Uterus (tissue), 2 donors: ENCODE results near the gene GCSAM.

ENCODE experiments used
- POLR2A ChIP-seq, 2 donors: fragments of 450-650 bp; IDR thresholded peaks; one replicate each; pipeline ENCODE4 v1.6.1; 2016; ENCODE audit warnings: antibody characterized with exemption in 2 of 2, mild to moderate bottlenecking in 1 of 2, moderate library complexity in 1 of 2
- TF ChIP-seq, protein P1 (sequence below), 4 experiments: fragments of 200-600 bp in 2 of 4; fragments of 450-650 bp in 2 of 4; sonication (generic) in 2 of 4; IDR thresholded peaks; one replicate each; pipeline ENCODE4 v1.5.1; 2016 to 2019; ENCODE audit warnings: antibody characterized with exemption in 4 of 4, mild to moderate bottlenecking in 2 of 4, moderate library complexity in 1 of 4

DNA sequence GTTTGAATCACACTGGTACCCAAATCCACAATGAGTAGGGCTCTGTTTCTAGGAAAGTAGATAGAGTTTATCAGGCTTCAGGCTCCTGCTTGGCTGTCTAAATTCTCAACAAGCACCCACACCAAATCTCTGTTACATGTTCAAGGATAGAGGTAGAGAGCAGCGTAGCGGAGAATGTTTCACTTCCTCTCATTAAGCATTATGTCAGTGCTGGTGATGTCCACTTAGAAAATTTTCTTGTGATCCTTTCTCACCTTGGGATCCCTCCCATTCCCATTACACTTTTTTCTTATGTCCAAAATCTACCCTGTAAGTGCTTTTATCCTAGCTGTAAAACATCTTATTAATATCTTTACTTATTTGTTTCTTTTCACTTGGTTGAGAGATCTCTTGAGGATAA, 34.7 kb upstream of the GCSAM start:
- TF ChIP-seq, protein P1, sequence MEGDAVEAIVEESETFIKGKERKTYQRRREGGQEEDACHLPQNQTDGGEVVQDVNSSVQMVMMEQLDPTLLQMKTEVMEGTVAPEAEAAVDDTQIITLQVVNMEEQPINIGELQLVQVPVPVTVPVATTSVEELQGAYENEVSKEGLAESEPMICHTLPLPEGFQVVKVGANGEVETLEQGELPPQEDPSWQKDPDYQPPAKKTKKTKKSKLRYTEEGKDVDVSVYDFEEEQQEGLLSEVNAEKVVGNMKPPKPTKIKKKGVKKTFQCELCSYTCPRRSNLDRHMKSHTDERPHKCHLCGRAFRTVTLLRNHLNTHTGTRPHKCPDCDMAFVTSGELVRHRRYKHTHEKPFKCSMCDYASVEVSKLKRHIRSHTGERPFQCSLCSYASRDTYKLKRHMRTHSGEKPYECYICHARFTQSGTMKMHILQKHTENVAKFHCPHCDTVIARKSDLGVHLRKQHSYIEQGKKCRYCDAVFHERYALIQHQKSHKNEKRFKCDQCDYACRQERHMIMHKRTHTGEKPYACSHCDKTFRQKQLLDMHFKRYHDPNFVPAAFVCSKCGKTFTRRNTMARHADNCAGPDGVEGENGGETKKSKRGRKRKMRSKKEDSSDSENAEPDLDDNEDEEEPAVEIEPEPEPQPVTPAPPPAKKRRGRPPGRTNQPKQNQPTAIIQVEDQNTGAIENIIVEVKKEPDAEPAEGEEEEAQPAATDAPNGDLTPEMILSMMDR (IDR thresholded peaks at IDR 0.05), result no peak
- no peak for TF ChIP-seq POLR2A (IDR thresholded peaks at IDR 0.05)
